ENCODE measurements around the gene ASCL2.

ASCL2 gene

GRCh38 chr11:2233693-2234455 lies 36.5 kb downstream of the ASCL2 start:
- DNase-seq (ENCODE audit: low spot score), result no peak

- DNase-seq (ENCODE audit: low spot score), result no peak
These were observed 40.6 kb downstream of the ASCL2 start for GRCh38 chr11:2229713-2230297.

GRCh38 chr11:2224254-2224653 lies 46.1 kb downstream of the ASCL2 start:
- DNase-seq (ENCODE audit: low spot score), result no peak

GRCh38 chr11:2223153-2223794 lies 47.1 kb downstream of the ASCL2 start:
- DNase-seq (ENCODE audit: low spot score), result no peak

GRCh38 chr11:2222451-2222850 lies 47.9 kb downstream of the ASCL2 start:
- no peak for DNase-seq (ENCODE audit: low spot score)

- DNase-seq (ENCODE audit: low spot score), result no peak
These were observed 48.8 kb downstream of the ASCL2 start for GRCh38 chr11:2221591-2221990.

GRCh38 chr11:2221024-2221423 lies 49.4 kb downstream of the ASCL2 start:
- DNase-seq (ENCODE audit: low spot score), result no peak

- no peak for DNase-seq (ENCODE audit: low spot score)
These were observed 50.1 kb downstream of the ASCL2 start for GRCh38 chr11:2220173-2220771.

GRCh38 chr11:2219318-2220017 lies 50.9 kb downstream of the ASCL2 start:
- no peak for DNase-seq (ENCODE audit: low spot score)

All from hepatic stellate cell (primary cell).